NCI-H2196 (cell line): Measurements from ENCODE around the gene TADA2A.

Experiments
- DNase-seq: peaks from one replicate; lab custom pipeline; 2025; ENCODE audit not compliant: unreplicated experiment; lab: John Stamatoyannopoulos, UW

The TADA2A gene, protein sequence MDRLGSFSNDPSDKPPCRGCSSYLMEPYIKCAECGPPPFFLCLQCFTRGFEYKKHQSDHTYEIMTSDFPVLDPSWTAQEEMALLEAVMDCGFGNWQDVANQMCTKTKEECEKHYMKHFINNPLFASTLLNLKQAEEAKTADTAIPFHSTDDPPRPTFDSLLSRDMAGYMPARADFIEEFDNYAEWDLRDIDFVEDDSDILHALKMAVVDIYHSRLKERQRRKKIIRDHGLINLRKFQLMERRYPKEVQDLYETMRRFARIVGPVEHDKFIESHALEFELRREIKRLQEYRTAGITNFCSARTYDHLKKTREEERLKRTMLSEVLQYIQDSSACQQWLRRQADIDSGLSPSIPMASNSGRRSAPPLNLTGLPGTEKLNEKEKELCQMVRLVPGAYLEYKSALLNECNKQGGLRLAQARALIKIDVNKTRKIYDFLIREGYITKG

DNA sequence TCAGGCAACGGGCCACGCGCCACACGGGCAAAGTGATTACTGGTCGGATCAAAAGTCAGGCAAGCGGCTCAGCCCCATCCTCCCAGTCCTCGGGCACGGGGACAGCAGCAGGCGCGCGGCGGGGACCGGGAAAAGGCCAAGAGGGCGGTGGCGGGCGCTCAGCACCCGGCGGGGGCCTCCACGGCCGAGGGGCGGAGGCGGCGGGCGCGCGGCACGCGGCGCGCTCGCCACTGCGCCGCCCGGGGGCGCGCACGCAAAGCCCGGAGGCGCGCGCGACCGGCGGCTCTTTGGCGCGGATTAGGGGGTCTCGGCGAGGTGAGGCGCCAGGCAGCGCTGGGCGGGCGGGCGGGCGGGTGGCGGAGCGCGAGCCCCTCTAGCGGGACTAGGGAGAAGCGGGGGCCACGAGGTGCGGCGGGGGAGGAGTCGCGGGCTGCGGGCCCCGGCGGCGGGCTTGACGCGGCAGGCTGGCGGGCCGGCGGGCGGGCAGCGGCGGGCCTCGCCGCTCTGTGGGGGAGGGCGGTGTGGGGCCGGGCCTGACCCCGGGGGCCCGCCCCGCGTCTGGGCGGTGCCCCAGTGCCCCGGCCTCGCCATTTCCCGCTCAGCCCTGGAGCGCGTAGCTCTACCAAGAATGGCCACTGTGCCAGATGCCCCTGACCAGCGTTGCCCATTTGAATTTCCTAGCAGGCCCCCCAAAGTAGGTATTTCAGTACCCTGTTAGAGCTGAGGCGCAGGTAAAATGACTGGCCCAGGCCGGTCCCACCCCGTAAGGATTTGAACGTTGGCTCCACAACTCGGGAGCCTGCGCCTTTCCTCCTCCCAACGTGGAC, at the start of gene TADA2A, which contains the start of gene ACACA:
TADA2A (plus strand) TSS at position 252 of the 827 bp plus-strand sequence. CDS start 4,480 bp downstream, outside the sequence.
ACACA (minus strand) TSS at position 202 of the 827 bp plus-strand sequence. CDS start 537 bp downstream, outside the sequence.
- DNase-seq, result peak; percentile 76

DNA sequence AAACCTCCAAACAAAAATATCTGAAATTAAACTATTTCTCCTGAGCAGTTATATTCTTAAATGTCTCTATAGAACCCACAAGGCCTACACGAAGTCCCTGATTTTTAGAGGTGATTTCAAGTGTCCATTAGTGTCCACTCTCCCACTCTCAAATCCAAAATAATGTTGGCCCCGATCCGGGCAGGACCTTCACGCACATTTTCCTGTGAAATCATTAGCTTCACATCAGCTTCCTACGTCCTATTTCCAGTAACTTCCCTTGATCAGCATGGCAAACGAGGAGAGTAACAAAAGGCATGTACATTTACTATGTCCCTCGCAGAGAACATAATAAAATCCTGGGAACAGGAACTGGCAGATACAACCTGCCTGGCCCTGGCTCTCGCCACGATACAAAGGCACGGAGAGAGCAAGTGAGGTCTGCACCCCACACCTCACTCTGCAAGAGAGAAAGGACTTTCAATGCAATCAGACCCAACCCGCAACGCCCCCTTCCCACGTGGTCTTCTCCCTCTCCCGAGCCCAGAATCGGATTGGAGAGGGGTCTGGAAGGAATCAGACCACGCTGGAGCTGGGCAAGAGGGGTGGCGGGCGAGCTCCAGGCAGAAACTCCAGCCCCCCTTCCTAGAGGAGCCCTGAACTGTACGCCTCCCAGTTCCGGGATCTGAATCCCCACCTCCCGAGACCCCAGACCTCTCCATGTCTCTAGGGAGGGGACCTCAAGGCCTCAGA, 48.4 kb upstream of the TADA2A start:
- peak; percentile 1 for DNase-seq

DNA sequence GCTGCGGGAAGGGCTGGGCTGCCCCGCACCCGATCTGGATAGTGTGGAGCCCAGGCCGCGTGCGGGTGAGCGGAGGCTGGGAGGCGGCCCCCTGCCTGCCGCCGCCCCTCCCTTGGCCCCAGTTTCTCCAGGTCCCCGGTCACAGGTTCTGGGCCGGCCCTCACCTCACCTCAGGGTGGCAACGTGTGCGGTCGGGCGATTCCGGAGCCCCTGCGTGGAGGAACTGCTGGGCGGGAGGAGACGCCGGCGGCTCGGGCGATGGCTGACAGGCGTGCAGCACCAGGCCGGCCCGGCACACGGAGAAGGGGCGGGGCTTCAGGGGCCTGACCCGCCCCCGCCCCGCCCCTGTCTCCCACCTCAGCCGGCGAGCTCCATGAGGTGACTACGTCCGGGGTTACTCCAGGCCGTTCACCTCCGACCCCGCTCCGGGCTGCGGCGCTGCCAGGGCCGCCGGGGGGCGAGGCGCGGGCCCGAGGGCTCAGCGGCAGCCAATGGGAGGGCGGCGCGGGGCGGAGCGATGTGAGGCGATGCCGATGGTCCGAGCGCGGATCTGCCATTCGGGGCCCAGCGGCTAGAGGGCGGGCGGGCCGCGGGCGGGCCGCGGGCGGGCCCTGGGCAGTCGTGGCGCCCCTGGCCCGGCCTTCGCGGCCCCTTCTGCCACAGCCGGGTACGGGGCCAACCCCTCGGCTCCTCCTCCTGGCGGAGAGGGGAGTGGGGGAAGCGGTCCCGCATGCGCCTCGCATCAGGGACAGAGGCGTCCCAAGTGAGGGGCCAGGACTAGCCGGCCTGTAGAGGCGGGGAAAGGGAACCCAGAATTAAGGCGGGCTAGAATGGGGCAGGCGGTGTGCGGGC, 47.6 kb upstream of the TADA2A start:
- DNase-seq, result peak; percentile 90

DNA sequence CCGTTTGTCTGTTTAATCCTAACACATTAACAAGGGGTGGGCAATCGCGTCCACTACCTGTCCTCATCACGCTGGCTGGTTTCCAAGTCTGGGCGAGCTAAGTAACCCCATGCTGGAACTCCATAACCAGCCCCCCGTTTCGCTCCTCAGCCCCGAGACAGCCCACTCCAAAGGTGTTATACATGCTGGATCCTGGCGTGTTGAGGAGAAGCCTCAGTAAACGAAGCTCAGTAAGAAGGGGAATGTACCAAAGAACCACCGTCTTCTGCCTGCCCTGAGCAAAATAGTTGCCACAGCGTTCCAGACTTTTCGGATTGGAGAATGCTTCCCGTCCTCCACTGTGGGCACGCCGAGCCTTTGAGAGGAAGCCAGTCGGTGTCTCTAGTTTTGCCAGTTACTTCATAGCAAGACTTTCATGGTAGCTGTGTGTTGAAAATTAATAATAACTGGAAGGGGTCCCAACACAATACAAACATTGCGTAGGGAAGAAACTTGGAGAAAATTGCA, 47.0 kb upstream of the TADA2A start:
- peak; percentile 29 for DNase-seq

DNA sequence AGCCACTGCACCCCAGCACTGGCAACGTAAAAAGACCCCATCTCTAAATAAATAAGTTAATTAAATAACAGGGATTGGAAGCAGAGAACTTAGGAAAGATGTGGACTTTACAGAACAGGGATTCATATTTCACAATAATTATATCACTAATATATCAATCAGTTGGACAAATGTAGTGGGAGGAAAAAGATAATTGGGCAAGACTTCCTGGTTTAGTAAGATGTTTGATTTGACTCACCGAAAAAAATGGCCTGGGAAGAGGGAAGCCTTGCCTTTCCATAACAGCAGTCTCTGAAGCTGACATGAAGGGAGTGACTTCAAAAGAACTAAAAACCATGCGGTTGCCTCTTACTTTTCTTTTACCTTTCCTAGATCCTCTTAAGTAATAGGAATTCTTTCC, 46.1 kb upstream of the TADA2A start:
- DNase-seq, result no peak

DNA sequence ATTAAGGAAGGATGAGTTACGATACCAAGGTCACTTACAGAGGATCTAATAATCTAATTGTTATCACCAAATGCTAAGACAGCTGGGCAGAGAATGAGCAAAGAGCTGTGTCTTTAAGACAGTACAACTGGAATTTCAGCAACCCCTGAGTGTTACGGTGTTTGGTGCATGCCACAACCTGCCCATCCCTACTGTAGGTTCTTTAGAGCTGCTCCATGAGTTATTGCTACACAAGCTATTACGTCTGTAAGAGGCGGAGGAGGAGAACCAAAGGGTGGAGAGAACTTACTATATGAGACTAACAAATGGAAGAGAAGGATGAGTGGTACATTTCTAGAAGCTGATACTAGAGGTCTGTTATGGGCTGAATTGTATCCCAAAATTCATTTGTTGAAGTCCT, 45.1 kb upstream of the TADA2A start:
- DNase-seq, result no peak

DNA sequence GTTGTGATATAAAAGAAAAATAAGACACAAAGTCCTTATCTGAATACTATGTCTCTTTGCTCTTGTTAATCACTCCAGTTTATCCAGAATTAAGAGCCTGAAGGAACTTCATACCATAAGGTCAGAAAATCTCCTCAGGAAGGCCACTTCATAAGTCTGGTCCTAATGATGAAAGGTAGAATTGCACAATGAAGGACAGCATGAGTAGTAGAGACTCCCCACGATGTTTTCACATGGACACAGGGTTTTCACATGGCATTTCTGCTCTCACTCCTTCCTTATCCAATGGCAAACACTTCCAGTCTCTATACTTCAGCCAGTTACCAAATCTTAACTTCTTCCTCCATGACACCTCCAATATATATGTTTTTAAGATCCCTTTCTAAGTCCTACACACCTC, 41.1 kb upstream of the TADA2A start:
- no peak for DNase-seq

DNA sequence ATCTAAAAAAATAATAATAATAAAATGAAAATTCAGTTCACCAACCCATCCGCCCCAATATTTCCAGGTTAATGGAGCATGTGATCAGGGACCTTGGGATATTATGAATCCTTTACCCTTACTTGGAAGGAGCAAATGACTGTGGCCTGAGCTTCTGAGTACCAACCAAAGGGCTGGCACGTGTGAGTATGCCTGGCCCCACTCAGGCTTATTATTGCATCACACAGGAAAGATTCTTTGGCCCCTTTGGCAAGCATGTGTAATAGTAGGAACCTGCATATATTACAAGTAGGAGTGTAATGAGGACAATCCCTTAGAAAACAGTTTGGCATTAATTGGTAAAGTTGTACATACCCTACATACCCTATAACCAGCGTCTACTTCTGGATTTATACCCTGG, 38.1 kb upstream of the TADA2A start:
- no peak for DNase-seq

DNA sequence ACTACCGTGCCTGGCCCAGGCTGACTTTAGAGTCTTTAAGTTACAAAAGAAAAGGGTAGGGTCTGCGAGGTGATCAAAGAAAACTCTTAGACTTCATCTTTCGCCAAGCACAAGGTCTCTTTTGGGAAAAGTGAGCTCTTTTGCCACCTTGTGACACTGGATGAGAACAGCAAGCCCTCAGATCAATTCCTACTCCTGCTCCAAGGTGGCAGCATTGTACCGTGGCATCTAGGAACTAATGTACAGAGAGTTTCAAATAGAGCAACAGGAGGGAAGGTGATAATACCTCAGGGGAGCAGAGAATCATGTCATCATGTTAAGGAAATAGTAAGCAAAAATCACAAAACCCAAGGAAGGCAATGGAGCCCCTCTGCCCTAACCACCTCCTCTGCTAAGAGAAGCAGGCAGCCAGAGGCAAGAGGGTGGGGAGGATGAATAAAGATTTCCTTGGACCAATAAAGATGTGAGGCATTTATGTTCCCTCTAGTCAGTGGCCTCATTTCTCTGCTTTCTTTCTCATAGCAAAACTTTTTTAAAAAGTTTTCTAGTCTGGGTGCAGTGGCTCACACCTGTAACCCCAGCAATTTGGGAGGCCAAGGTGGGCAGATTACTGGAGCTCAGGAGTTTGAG, 33.0 kb upstream of the TADA2A start:
- peak; percentile 58 for DNase-seq

DNA sequence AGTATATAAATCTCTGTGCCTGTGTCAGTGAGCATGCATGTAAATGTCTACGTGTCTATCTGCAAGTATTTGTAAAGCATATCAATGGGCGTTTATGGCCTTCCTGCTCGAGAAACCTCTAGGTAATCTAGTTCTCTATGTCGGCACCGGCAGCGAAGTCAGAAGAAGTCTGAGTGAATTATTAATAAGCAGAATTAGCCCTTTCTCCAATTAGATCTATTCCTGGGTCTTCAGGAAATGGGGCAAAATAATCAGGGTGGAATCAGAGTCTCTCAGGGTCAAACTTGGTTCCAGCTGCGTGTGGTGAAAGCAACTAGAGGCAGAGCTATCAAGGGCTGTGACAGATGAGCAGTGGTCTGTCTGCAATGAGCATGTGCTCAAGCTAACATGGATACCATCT, 31.0 kb upstream of the TADA2A start, which contains the start of gene C17orf78:
C17orf78 (plus strand) TSS at position 280 of the 400 bp plus-strand sequence; CDS start at position 388, 108 bp downstream.
- DNase-seq, result no peak

DNA sequence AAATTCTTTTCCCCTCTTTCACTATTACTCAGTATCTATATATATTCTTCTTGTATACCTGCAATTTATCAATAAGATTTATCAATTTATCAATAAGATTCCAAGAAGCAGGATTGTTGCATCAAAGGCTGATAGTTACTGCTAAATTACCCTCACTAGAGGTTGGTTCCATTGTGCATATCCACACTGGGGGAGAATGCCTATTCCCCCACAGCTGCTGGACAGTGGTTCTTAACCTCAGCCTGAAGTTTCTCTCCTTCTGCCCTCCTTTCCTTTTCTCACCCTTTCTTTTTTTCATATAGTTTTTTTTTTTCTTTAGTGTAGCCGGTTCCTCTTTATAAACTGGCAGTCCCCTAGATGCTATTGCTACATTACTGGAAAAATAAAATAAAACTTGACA, 24.6 kb upstream of the TADA2A start:
- DNase-seq, result no peak

DNA sequence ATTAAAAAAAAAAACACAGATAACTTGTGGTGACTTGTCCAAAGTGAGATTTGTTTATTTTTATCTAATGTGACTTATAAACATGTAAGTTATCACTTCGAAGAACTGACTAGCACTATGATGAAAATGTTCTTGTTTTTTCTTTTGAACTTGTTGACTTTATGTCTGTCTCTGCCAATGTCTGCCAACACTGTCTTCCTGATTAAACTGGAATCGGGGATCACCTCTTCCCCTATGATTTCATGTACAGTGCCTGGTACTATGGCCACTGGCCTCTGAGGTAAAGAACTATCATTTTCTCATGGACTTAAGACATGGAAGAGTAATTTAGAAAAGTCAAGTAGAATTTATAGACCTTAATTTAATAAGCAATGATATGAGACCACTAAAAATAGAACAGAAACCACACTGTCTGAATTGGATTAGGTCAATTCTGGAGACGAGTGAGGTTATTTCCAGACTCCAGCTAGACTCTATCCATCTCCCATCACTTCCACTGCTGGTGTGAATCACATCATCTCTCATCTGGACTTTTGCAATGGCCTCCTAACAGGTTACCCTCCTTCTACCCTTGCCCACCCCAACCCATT, 22.0 kb upstream of the TADA2A start:
- no peak for DNase-seq

DNA sequence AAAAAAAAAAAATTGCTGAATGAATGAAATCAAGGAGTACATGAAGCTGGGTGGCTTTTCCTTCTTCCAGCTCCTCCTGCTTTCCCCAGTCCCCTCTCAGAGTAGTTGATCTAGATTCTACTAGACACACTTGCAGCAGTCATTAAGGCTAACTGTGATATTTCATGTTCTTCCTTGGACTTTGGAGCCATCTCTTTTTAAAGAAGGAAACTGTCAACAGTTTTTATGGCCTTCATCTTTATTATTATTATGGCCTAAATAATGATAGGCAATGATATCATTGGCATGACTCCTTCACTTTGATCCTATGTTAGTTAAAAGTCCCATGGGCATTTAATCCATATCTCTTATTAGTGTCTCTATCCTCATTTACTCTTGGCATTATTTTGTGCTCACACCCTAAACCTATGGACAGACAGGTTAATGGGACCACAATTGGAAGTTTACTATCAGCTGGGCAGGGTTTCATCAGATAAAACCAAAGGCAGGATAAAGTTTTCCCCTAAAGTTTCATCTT, 21.2 kb upstream of the TADA2A start:
- DNase-seq, result no peak

DNA sequence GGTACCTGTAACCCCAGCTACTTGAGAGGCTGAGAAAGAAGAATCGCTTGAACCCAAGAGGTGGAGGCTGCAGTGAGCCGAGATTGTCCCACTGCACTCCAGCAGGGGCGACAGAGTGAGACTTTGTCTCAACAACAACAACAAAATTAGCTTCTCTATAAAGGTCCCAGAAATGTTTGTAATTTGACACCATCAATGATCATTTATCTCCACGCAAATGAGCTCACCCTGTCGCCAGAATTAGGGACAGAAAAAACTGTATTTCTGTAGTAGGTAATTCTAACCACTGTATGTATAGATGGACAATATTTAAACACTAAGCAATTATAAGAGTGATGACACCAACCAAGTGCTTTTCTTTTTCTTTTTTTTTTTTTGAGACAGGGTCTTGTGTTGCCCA, 20.2 kb upstream of the TADA2A start:
- DNase-seq, result no peak

DNA sequence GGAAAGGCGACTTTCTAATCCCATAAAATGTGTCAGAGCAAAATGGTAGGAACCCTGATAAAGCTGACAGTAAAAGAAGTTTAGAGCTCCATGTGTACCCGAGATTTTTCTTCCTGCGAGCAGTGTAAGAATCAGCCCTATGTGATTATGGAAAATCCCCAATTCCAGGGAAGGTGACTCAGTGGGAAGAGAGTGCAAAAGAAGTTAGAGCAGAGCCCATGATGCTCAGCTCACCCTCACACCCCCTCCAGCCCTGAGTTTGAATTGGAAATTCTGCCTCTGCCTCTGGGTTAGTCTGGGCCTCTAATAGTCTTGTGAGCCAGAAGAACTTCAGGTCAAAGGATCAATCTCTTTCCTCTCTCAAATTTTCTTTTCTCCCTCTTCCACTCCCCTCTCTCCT, 18.4 kb upstream of the TADA2A start:
- DNase-seq, result no peak

DNA sequence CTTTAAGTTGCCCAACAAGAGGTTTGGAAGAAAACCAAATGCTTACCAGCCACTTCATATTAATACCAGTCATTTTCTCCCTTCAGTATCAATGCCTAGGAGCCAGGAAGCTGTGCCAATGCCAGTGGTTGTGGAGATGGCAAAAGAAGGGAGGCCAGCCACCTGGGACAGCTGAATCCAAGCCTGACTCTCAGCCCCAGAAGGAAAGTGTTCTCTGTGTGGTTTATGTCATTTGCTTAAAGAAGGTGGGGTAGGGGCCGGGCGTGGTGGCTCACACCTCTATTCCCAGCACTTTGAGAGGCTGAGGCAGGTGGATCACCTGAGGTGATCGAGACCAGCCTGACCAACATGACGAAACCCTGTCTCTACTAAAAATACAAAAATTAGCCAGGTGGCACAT, 17.5 kb upstream of the TADA2A start:
- no peak for DNase-seq

DNA sequence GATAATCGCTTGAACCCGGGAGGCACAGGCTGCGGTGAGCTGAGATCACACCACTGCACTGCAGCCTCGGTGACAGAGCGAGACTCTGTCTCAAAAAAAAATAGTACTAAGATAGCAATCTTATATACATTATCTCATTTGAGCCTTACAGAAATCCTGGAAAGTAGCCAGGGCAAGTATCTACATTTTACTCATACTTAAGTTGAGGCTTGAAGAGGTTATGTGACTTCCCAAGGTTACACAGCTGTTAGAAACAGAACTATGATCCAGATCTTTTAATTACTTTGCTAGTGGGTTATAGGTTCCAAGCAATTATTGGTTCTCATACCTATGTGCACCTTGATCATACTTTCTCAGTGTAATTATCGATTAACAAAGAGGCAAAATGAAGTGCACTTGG, 15.5 kb upstream of the TADA2A start:
- no peak for DNase-seq

DNA sequence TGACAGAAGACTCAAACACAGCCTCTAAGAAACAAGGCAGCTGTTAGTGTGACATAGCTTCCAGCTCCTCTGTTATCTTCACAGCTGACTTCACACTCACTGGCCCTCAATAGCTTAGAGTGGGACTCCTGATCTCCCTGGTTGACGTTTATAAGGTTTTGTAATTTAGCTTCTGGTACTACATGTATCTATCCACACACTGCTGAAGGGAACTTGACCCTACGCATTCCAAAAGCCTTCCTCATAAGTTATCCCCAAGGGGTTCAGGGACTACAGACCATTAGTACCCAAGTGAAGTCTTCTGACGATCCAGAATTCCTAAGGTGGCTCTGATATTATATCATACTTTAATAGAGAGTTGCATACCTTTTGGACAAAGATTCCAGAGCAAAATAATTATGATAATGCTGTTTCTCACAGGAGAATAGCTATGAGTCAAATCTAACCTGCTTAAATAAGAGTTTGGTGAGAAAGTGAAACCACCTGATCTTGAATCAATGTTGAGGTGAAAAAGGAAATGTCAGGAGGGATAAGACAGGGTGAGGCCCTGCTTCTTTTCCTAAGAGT, 14.6 kb upstream of the TADA2A start:
- no peak for DNase-seq

DNA sequence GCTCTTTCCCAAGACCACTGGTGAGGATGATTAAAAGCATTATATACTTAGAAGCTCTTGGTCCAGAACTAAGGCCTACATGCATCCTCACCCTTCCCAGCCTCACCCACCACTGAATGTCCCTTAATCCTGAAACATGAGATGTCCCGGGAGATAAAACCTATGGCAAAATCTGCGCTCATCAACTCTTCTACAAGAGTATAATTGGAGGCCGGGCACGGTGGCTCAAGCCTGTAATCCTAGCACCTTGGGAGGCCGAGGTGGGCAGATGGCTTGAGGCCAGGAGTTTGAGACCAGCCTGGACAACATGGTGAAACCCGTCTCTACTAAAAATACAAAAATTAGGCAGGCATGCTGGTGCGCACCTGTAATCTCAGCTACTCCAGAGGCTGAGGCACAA, 13.3 kb upstream of the TADA2A start:
- no peak for DNase-seq
